Measurements from ENCODE around the gene HHEX. TPM values are rescaled to one million over a fixed set of nuclear protein-coding genes. Genes with fewer than 3 reads are reported as not detected.

HHEX gene
- total and polyA plus RNA-seq, 8 donors = 1.4 to 6.8 (median 4.5) TPM

GRCh38 chr10:92655426-92655825, 34.3 kb upstream of the HHEX start:
- H3K4me1 ChIP-seq = no peaks in the 10 kb centered on the region
- H3K27ac ChIP-seq = no peak overlapping the region
- WGBS, 5 donors = 63 to 92% (median 87%) methylated on average over 1 of the region's 1 CpG
- no peaks in the 10 kb centered on the region for H3K9me3 ChIP-seq
- no peak for TF ChIP-seq POLR2A (IDR thresholded peaks at IDR 0.05)
- no peaks in the 10 kb centered on the region for H3K27me3 ChIP-seq
- no peak for DNase-seq
- intact Hi-C loops (cut with DNase I; ENCODE audit: low total_unique reads) = no loop called here
- no peak overlapping the region for H3K4me3 ChIP-seq
- H3K36me3 ChIP-seq = peaks cover 0 to 4% (median 0%) of the 10 kb centered on the region in 4 donors

DNA sequence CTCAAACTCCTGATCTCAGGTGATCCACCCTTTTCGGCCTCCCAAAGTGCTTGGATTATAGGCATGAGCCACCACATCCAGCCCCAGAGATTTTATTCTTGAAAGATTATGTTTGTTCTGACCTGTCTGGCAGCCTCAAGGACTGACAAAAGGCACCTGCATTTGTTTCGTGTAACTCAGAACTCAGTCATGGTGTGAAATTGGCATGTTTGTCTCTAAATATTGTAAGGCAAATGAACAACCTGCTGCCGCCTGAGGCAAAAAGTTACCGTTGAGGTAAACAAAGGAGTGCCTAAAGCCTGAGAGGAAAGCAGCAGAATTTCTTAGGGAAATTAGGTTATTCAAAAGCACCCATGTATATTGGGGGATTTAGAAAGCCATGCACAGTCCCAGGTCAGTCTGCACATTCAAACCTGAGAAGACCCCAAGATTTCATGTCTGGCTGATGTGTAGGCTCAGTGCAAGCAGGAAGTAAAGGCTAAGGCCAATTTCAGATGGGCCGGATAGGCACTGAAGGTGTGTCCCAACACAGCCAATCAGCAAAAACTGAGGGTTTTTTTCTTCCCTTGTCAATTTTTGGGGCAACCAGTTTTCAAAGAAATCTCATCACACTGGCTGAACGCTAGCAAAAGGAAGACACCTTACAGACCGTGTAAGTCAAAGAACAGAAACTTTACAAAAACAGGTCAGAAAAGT, 33.3 kb upstream of the HHEX start:
- no peaks in the 10 kb centered on the region for H3K27me3 ChIP-seq
- H3K27ac ChIP-seq = no peak overlapping the region
- H3K4me1 ChIP-seq = no peaks in the 10 kb centered on the region
- TF ChIP-seq CTCF (IDR thresholded peaks at IDR 0.05) (no peak), EP300 (IDR thresholded peaks at IDR 0.05) (no peak), POLR2AphosphoS5 (IDR thresholded peaks at IDR 0.05) (no peak), POLR2A (IDR thresholded peaks at IDR 0.05) (no peak)
- H3K9me3 ChIP-seq = no peaks in the 10 kb centered on the region
- intact Hi-C loops (cut with DNase I; ENCODE audit: low total_unique reads) = no loop called here
- DNase-seq = no peak
- 70 to 84% (median 74%) methylated on average over 7 of the region's 7 CpGs for WGBS, 5 donors
- H3K36me3 ChIP-seq = no peaks in the 10 kb centered on the region
- H3K4me3 ChIP-seq = no peak overlapping the region

GRCh38 chr10:92657024-92657423, 32.7 kb upstream of the HHEX start:
- Histone ChIP-seq H3K36me3 (no peaks in the 10 kb centered on the region), H3K9me3 (peaks cover 0 to 4% (median 0%) of the 10 kb centered on the region in 4 donors), H3K4me1 (no peaks in the 10 kb centered on the region), H3K4me3 (no peak overlapping the region), H3K27me3 (no peaks in the 10 kb centered on the region), H3K27ac (no peak overlapping the region)
- WGBS, 5 donors = 89 to 93% (median 89%) methylated on average over 5 of the region's 5 CpGs
- intact Hi-C loops (cut with DNase I; ENCODE audit: low total_unique reads) = no loop called here
- no peak for DNase-seq
- TF ChIP-seq EP300 (IDR thresholded peaks at IDR 0.05) (no peak), POLR2AphosphoS5 (IDR thresholded peaks at IDR 0.05) (no peak), POLR2A (IDR thresholded peaks at IDR 0.05) (no peak)

- Histone ChIP-seq H3K9me3 (peaks cover 0 to 30% (median 16%) of the 10 kb centered on the region in 4 donors), H3K27ac (no peak overlapping the region), H3K4me1 (no peaks in the 10 kb centered on the region), H3K4me3 (no peak overlapping the region), H3K36me3 (no peaks in the 10 kb centered on the region), H3K27me3 (no peaks in the 10 kb centered on the region)
- DNase-seq = no peak
- intact Hi-C loops (cut with DNase I; ENCODE audit: low total_unique reads) = no loop called here
- TF ChIP-seq POLR2A (IDR thresholded peaks at IDR 0.05) = no peak
- TF ChIP-seq CTCF (IDR thresholded peaks at IDR 0.05) = no peak
- no peak for TF ChIP-seq POLR2AphosphoS5 (IDR thresholded peaks at IDR 0.05)
- TF ChIP-seq EP300 (IDR thresholded peaks at IDR 0.05) = no peak
Measured at GRCh38 chr10:92662848-92663247, 26.9 kb upstream of the HHEX start.

GRCh38 chr10:92664322-92664721, 25.4 kb upstream of the HHEX start:
- intact Hi-C loops (cut with DNase I; ENCODE audit: low total_unique reads) = no loop called here
- no peak for TF ChIP-seq POLR2A (IDR thresholded peaks at IDR 0.05)
- DNase-seq = no peak
- Histone ChIP-seq H3K4me1 (no peaks in the 10 kb centered on the region), H3K27ac (no peak overlapping the region), H3K27me3 (no peaks in the 10 kb centered on the region), H3K36me3 (no peaks in the 10 kb centered on the region), H3K9me3 (peaks cover 0 to 30% (median 16%) of the 10 kb centered on the region in 4 donors), H3K4me3 (no peak overlapping the region)

- 94 to 97% (median 96%) methylated on average over 6 of the region's 6 CpGs for WGBS, 5 donors
- no peak for DNase-seq
- H3K36me3 ChIP-seq = no peaks in the 10 kb centered on the region
- intact Hi-C loops (cut with DNase I; ENCODE audit: low total_unique reads) = no loop called here
- H3K9me3 ChIP-seq = peaks cover 0 to 25% (median 16%) of the 10 kb centered on the region in 4 donors
- H3K27ac ChIP-seq = no peak overlapping the region
- TF ChIP-seq CTCF (IDR thresholded peaks at IDR 0.05) (no peak), POLR2A (IDR thresholded peaks at IDR 0.05) (no peak)
- no peaks in the 10 kb centered on the region for H3K4me1 ChIP-seq
- no peak overlapping the region for H3K4me3 ChIP-seq
- no peaks in the 10 kb centered on the region for H3K27me3 ChIP-seq
Measured at GRCh38 chr10:92667078-92667477, 22.7 kb upstream of the HHEX start.

All from stomach (tissue), 9 donors.